ENCODE results near the gene UBA6.

The UBA6 gene

DNA sequence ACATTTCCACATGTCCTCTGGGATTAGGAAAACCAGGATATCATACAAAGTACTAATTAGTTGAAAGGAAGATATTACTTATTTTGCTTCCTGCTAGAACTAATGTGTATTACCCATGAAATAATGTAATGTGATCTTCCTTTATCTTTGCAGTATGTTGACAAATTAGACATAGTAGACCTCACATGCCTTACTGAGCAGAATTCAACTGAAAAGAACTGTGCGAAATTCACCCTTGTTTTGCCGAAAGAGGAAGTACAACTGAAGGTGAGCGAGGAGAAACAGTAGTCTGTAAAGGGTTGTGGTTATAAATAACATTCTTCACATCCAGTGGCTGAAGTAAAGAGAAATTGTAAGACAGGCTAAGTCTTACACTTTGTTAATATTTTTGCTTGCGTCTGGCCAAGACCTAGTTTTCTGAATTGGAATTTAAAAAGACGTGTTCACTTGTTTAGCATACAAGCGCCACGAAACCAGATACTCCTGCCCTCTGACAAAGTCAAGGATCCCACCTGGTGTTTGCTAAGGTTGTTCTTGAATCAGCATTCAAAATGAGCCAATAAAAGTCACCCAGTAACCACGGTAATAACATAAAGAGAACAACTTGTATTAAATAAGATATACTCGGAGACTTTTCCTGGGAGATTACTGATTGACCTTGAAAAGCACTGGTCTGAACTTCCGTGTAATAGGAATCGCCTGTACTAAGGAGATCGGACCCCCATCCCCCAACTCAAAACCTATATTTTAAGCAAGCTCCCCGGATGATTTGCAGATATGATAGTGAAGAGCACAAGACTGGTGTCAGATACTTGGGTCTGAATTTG is 125.5 kb downstream of the UBA6 start:
- DNase-seq: no peak

DNA sequence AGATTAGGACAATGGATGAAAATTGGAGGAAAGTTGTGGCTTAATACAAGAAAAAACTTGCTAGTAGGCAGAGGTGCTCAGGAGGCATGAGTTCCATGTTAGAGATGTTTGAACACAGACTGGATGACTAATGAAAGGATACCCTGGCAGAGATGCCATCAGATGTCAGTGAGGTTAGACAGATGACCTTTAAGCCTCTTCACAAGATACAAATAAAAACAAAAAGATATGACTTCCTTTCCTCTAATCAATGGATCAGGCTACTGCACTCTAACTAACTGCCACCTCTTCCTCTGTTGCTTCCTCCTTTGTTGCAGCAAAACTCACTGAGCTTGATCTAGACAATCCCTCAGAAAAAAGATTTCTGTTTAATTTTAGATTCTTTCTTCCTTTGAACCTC is 127.8 kb downstream of the UBA6 start:
- DNase-seq: peak in 1 of 2 donors; percentile 6

DNA sequence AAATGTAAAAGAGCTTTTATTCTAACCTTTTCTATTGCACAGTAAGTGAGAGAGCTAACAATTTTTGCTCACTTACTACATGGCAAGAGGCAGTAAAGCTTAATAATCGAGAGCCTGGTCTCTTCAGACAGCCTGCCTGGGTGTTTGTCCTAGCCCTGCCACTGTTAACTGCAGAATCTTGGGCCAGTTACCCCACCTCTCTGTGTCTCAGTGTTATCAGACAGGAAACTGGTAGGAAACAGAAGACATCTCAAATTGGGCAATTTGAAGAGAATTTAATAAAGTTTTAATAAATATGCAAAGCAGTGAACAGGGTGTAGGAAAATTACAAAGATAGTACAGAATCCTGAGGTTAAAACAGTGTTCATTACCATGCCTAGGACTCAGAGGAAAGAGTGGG is 129.0 kb downstream of the UBA6 start:
- DNase-seq: no peak

DNA sequence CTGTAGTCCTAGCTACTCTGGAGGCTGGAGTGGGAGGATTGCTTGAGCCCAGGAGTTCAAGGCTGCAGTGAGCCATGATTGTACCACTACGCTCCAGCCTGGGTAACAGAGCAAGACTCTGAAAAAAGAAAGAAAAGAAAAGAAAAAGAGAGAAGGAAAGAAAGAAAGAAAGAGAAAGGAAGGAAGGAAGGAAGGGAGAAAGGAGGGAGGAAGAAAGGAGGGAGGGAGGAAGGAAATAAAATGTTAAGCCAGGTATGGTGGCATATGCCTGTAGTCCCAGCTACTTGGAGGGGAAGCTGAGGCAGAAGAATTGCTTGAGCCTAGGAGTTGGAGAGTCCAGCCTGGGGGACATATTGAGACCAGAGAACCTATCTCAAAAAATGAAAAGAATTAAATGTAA is 130.4 kb downstream of the UBA6 start:
- DNase-seq: no peak

DNA sequence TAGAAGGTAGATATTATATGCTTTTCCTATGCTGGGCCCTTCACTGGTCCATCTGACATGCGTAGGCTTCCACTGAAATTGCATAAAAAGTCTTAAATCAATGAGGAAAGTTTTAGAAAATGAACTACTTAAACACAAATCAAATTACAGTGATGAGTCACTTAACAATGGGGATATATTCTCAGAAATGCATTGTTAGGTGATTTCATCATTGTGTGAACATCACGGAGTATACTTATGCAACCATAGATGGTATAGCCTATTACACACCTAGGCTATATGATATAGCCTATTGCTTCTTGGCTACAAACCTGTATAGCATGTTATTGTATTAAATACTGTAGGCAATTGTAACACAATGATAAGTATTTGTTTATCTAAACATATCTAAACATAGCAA is 132.1 kb downstream of the UBA6 start:
- no peak for DNase-seq

DNA sequence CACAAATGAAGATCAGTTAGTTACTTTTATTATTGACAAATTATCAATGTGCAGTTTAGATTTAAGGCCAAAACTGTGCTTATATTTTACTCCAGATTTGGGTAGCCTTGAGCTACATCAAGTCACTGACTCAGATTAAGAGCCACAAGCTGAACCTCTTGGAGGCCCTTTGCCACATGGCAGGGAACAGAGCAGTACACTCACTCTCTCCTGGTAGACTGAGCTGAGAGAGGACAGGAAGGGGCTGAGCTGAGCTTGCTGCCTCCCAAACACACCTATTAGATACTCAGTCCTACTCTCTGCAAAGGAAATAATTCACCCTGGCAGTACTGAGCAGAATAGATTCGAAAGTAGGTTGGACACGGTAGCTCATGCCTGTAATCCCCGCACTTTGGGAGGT is 134.6 kb downstream of the UBA6 start:
- DNase-seq: no peak

DNA sequence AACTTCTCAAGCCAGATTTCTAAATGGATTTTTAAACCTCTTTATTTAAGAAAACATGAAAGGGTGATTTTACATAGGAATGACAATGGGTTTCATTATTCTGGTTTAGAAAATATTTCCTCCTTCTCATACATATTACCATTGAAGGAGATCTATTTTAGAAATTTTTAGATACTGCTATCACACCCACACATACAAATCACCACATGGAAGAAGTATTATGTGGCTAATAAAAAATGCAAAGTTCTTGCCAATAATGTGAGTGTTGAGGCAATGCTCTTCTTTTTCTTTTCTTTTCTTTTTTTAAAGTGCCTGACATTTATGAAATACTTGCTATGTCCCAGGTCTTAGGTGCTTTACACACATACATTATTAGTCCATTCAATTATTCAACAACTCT is 135.7 kb downstream of the UBA6 start:
- DNase-seq: no peak
